HG02870 (cell line): ENCODE measurements around the gene MAMLD1.

ENCODE experiments used
- ATAC-seq: cut with Tn5 transposase; IDR thresholded peaks from one replicate; pipeline ENCODE4 v1.9.1; 2021; ENCODE audit warnings: mild to moderate bottlenecking, moderate library complexity; ENCODE audit not compliant: unreplicated experiment

MAMLD1 gene

GRCh38 chrX:150352581-150352980, 10.5 kb upstream of the MAMLD1 start:
- ATAC-seq = no peak

GRCh38 chrX:150355913-150356312, 7.2 kb upstream of the MAMLD1 start:
- ATAC-seq = no peak

- ATAC-seq = no peak
Observed at GRCh38 chrX:150357790-150358189, 5.3 kb upstream of the MAMLD1 start.

GRCh38 chrX:150358651-150359050, 4.5 kb upstream of the MAMLD1 start:
- no peak for ATAC-seq

GRCh38 chrX:150360331-150360730, 2.8 kb upstream of the MAMLD1 start:
- ATAC-seq = no peak

- no peak for ATAC-seq
Observed at GRCh38 chrX:150361070-150361776, 1.9 kb upstream of the MAMLD1 start.

- ATAC-seq = no peak
Observed at GRCh38 chrX:150361777-150362351, 1.3 kb upstream of the MAMLD1 start.

GRCh38 chrX:150363561-150364346, 637 bp downstream of the MAMLD1 start:
- ATAC-seq = no peak

GRCh38 chrX:150364347-150365050, 1.4 kb downstream of the MAMLD1 start:
- no peak for ATAC-seq

GRCh38 chrX:150365051-150365989, 2.2 kb downstream of the MAMLD1 start:
- no peak for ATAC-seq

- no peak for ATAC-seq
Observed at GRCh38 chrX:150365990-150366911, 3.1 kb downstream of the MAMLD1 start.

GRCh38 chrX:150366951-150367545, 3.9 kb downstream of the MAMLD1 start:
- no peak for ATAC-seq

GRCh38 chrX:150370589-150371312, 7.6 kb downstream of the MAMLD1 start:
- no peak for ATAC-seq

GRCh38 chrX:150371877-150372276, 8.8 kb downstream of the MAMLD1 start:
- no peak for ATAC-seq

- ATAC-seq = no peak
Observed at GRCh38 chrX:150372280-150372679, 9.2 kb downstream of the MAMLD1 start.

GRCh38 chrX:150372756-150373155, 9.6 kb downstream of the MAMLD1 start:
- no peak for ATAC-seq

- no peak for ATAC-seq
Observed at GRCh38 chrX:150375243-150375770, 12.2 kb downstream of the MAMLD1 start.

GRCh38 chrX:150377005-150377404, 13.9 kb downstream of the MAMLD1 start:
- ATAC-seq = no peak
